ENCODE measurements around the gene IL7R.

The IL7R gene

GRCh38 chr5:35904443-35905132 lies 47.9 kb downstream of the IL7R start:
- no peaks in the 10 kb centered on the region for H3K4me1 ChIP-seq
- no peaks in the 10 kb centered on the region for H3K9me3 ChIP-seq
- intact Hi-C loops (cut with DNase I; ENCODE audit: low total_unique reads) = no loop called here
- H3K4me3 ChIP-seq = no peak overlapping the region
- no peak for TF ChIP-seq CTCF (IDR thresholded peaks at IDR 0.05)
- DNase-seq = no peak
- no peaks in the 10 kb centered on the region for H3K36me3 ChIP-seq
- H3K27ac ChIP-seq = no peak overlapping the region
- no peaks in the 10 kb centered on the region for H3K27me3 ChIP-seq

GRCh38 chr5:35908228-35908627 lies 51.5 kb downstream of the IL7R start:
- TF ChIP-seq CTCF (IDR thresholded peaks at IDR 0.05) = no peak
- no peaks in the 10 kb centered on the region for H3K9me3 ChIP-seq
- intact Hi-C loops (cut with DNase I; ENCODE audit: low total_unique reads) = no loop called here
- H3K27me3 ChIP-seq = no peaks in the 10 kb centered on the region
- H3K4me3 ChIP-seq = no peak overlapping the region
- no peaks in the 10 kb centered on the region for H3K36me3 ChIP-seq
- no peak for DNase-seq
- no peak overlapping the region for H3K27ac ChIP-seq
- H3K4me1 ChIP-seq = no peaks in the 10 kb centered on the region

GRCh38 chr5:35908814-35909213 lies 52.1 kb downstream of the IL7R start:
- Histone ChIP-seq H3K27me3 (no peaks in the 10 kb centered on the region), H3K27ac (no peak overlapping the region), H3K4me3 (no peak overlapping the region), H3K4me1 (no peaks in the 10 kb centered on the region), H3K36me3 (no peaks in the 10 kb centered on the region), H3K9me3 (no peaks in the 10 kb centered on the region)
- no peak for TF ChIP-seq CTCF (IDR thresholded peaks at IDR 0.05)
- intact Hi-C loops (cut with DNase I; ENCODE audit: low total_unique reads) = no loop called here
- no peak for DNase-seq

GRCh38 chr5:35919191-35919590 lies 62.5 kb downstream of the IL7R start:
- intact Hi-C loops (cut with DNase I; ENCODE audit: low total_unique reads) = no loop called here
- H3K36me3 ChIP-seq = no peaks in the 10 kb centered on the region
- H3K4me3 ChIP-seq = no peak overlapping the region
- DNase-seq = no peak
- peaks cover 0 to 3% (median 0%) of the 10 kb centered on the region in 3 donors for H3K9me3 ChIP-seq
- H3K27ac ChIP-seq = no peak overlapping the region
- no peak for TF ChIP-seq CTCF (IDR thresholded peaks at IDR 0.05)
- H3K4me1 ChIP-seq = no peaks in the 10 kb centered on the region
- H3K27me3 ChIP-seq = peaks cover 0 to 10% of the 10 kb centered on the region in 2 donors

GRCh38 chr5:35920890-35921289 lies 64.2 kb downstream of the IL7R start:
- Histone ChIP-seq H3K4me3 (no peak overlapping the region), H3K36me3 (no peaks in the 10 kb centered on the region), H3K27me3 (peaks cover 0 to 19% of the 10 kb centered on the region in 2 donors), H3K4me1 (no peaks in the 10 kb centered on the region), H3K9me3 (peaks cover 0 to 3% (median 0%) of the 10 kb centered on the region in 3 donors), H3K27ac (no peak overlapping the region)
- DNase-seq = no peak
- TF ChIP-seq CTCF (IDR thresholded peaks at IDR 0.05) = no peak
- intact Hi-C loops (cut with DNase I; ENCODE audit: low total_unique reads) = loop anchor here (10.0 kb wide), 1 partner anchor 156 kb away; no protein-coding TSS in a partner anchor
